NCI-H748 (cell line): ENCODE data around the gene SIGLEC15.
"Not testable (repeated sequence)": the region's sequence is repeated elsewhere in the genome, so short reads cannot be mapped to it uniquely, and the experiment has no call there.

Source experiments
- DNase-seq: peaks from one replicate; lab custom pipeline; 2025; ENCODE audit not compliant: unreplicated experiment; lab: John Stamatoyannopoulos, UW

SIGLEC15 gene

GRCh38 chr18:45843019-45843418, 17.5 kb downstream of the SIGLEC15 start:
- no peak for DNase-seq

GRCh38 chr18:45844938-45845337, 19.5 kb downstream of the SIGLEC15 start:
- no peak for DNase-seq

DNA sequence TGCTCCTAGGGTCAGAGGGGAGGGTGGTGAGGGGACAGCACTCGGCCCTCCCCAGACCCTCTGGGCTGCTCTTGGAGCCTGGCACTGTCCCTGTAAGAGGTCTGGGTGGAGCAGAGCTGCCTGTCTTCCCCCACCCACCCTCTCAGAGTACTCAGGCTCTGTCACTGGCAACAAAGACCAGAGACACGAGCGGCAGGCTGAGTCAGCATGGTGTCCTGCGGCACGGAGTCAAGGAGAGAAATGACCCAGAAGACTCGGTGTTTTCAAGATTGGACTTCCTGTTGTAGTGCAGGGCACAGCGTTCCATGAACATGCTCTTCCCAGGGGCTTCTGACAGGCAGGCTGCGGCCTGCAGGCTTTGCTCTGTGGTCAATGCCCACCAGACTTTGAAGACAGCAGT, 19.9 kb downstream of the SIGLEC15 start:
- DNase-seq, result no peak

DNA sequence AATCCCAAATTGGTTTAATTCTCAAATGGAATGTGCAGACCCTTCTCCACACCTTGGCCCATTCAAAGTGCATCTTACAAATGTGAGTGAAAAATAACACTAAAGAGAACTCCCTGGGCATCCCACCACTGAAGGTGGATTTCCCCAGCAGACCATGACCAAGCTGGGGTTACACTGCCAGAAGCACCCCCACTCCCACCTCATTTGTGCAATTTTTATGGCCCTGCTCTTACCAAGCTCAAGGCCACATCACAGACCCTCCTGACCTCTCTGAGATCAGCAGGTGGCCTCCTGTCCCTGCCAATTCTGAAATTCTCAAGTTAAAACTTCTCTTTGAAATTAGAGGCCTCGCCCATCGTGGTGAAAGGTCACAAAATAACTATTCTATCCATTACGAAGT, 21.6 kb downstream of the SIGLEC15 start:
- no peak for DNase-seq

- not testable (repeated sequence) for DNase-seq
These were observed 23.2 kb downstream of the SIGLEC15 start for GRCh38 chr18:45848643-45849042.

- no peak for DNase-seq
These were observed 24.1 kb downstream of the SIGLEC15 start for GRCh38 chr18:45849529-45849928.

- no peak for DNase-seq
These were observed 24.5 kb downstream of the SIGLEC15 start for GRCh38 chr18:45850021-45850420.

DNA sequence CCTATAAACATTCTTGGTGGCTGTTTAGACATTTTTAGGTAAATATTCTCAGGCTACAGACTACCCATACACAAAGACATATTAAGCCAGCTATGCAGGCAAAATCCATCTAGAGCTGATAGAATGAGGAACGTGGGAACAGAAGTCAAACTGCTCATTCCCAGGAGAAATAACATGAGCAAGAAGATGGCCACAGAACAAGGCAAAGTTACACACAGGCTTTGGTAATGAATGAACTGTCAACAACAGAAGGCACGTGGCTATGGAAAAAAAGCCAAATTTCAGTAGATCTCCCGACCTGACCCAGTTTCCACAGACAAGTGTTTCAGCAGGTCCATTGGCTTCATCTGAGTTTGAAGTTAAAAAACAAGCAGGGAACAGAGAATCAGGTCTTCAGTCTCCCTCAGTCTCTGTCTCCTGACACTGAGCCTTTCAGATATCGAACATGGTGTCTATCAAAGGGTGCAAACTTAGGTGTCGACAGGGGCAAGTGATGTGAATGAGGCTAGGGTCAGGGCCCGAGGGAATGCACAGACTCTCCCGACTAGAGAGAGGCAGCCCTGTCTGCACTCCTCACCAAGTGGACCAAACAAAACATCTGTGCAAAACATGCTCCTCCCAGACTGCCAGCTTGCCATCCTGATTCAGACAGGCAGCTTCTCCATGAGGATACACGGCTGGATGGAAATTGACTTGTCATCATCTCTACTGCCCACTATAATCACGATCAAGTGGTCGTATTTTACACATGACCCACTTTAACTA, 25.9 kb downstream of the SIGLEC15 start:
- DNase-seq, result no peak

- DNase-seq, result no peak
These were observed 27.2 kb downstream of the SIGLEC15 start for GRCh38 chr18:45852631-45853030.

GRCh38 chr18:45854036-45854586, 28.6 kb downstream of the SIGLEC15 start:
- DNase-seq, result no peak

- DNase-seq, result no peak
These were observed 31.1 kb downstream of the SIGLEC15 start for GRCh38 chr18:45856531-45856930.

- DNase-seq, result no peak
These were observed 33.9 kb downstream of the SIGLEC15 start for GRCh38 chr18:45859334-45859733.

- no peak for DNase-seq
These were observed 35.0 kb downstream of the SIGLEC15 start for GRCh38 chr18:45860492-45860891.

DNA sequence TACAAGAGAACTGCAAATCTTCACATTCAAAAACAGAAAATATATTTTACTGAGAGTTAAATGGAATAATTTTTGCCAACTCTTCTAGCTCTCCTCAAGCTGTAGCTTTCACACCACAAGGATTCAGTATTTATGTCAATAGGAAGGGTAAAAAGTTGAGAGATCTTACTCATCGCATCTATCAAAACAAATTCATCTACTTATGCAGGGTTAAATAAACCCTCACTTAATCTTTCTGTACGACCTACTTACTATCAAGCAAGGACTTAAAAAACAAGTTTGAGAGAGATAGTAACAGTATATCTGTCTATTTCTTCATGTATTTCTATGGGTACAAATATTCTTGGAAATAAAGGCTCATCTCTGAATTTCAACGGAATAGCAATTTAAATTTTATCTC, 35.5 kb downstream of the SIGLEC15 start:
- no peak for DNase-seq

GRCh38 chr18:45861926-45862325, 36.5 kb downstream of the SIGLEC15 start:
- no peak for DNase-seq

- DNase-seq, result no peak
These were observed 38.0 kb downstream of the SIGLEC15 start for GRCh38 chr18:45863469-45863868.

- no peak for DNase-seq
These were observed 38.6 kb downstream of the SIGLEC15 start for GRCh38 chr18:45864081-45864480.

- no peak for DNase-seq
These were observed 40.0 kb downstream of the SIGLEC15 start for GRCh38 chr18:45865466-45865865.

DNA sequence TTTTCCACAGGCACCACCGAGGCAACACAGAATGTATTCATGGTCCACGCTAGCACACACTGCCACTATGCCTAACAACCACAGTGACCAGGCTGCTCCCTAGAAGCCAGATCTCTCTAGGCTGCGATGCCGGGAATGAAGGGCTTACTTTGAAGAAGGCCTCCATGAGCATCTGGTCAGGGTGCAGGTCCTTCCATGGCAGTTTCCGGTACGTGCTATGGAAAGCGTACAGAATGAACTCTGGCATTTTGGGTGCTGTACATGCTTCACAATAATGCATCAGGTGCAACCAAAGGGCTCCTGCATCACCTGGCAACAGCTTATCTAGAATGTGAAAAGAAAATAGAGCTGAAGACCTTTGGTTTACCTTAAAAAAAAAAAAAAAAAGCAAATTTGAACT, 44.9 kb downstream of the SIGLEC15 start:
- DNase-seq, result no peak

DNA sequence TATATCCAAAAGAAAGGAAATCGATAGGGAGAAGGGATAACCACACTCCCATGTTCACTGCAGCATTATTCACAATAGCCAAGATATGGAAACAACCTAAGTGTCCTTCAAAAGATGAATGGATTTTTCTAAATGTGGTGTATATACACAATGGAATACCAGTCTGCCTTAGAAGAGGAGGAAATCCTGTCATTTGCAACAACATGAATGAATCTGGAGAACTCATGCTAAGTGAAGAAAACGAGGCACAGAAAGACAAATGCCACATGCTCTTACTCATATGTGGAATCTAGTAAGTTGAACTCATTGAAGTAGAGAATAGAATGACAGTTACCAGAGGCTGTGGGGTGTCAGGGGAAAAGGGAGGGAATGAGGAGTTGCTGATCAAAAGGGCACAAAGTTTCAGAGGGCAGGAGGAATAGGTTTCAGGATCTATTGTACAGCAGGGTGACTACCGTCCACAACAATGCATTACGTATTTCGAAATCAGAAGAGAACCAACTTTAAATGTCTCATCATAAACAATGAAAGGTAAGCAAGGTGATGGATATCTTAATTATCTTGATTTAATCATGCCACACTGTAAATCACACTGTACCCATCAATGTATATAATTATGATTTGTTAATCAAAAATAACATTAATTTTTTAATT, 46.1 kb downstream of the SIGLEC15 start:
- no peak for DNase-seq

GRCh38 chr18:45874491-45875184, 49.2 kb downstream of the SIGLEC15 start:
- no peak for DNase-seq

GRCh38 chr18:45876161-45876560, 50.7 kb downstream of the SIGLEC15 start:
- DNase-seq, result no peak
